SK-N-MC (cell line): ENCODE data around the gene PLXNA4.

Experiments
- EZH2 ChIP-seq: fragments of 200-600 bp; sonication (generic); IDR thresholded peaks from one replicate; pipeline ENCODE4 v1.6.1; 2017; ENCODE audit warnings: antibody characterized with exemption
- POLR2AphosphoS5 ChIP-seq: IDR thresholded peaks from 2 replicates; pipeline ENCODE4 v1.6.1; 2012; ENCODE audit warnings: mild to moderate bottlenecking, low read depth, low read length, borderline replicate concordance

DNA sequence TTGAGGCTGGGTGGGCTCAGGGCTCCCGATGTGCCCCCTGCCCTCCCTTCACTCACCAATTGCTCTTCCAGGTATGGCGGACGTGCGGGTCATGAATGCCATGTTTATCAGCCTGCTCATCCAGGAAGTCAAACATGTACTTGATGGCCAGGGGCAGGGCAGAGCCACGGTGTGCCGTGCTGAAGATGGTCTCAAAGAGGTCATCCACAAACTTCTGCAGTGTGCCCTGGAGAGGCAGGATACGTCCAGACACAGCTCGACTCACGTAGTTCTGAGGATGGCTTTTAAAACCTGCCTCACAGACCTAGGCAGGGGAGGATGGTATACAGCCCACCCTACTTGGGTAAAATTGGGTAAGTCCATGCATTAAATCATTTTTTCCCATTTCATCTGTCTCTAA, 431.2 kb downstream of the PLXNA4 start:
- no peak for TF ChIP-seq POLR2AphosphoS5
- TF ChIP-seq EZH2: no peak
